ENCODE results near the gene TMEM72.

The TMEM72 gene

GRCh38 chr10:44968500-44969400, 57.6 kb downstream of the TMEM72 start:
- Histone ChIP-seq H3K4me3 (ENCODE audit: low read depth, low read length) (no peak overlapping the region), H2AFZ (no peak overlapping the region), H3K36me3 (ENCODE audit: control insufficient read depth, insufficient read depth, low read length) (no peaks in the 10 kb centered on the region), H3K9ac (no peak overlapping the region), H3K79me2 (peaks cover 33% of the 10 kb centered on the region), H3K4me2 (ENCODE audit: low read length) (no peak overlapping the region), H3K4me1 (peaks cover 14% of the 10 kb centered on the region), H3K27ac (no peak overlapping the region), H3K27me3 (ENCODE audit: control insufficient read depth, insufficient read depth, low read length) (no peaks in the 10 kb centered on the region), H3K9me3 (ENCODE audit: control insufficient read depth, low read length) (no peaks in the 10 kb centered on the region)
- no peak for TF ChIP-seq CTCF (IDR thresholded peaks at IDR 0.05)

DNA sequence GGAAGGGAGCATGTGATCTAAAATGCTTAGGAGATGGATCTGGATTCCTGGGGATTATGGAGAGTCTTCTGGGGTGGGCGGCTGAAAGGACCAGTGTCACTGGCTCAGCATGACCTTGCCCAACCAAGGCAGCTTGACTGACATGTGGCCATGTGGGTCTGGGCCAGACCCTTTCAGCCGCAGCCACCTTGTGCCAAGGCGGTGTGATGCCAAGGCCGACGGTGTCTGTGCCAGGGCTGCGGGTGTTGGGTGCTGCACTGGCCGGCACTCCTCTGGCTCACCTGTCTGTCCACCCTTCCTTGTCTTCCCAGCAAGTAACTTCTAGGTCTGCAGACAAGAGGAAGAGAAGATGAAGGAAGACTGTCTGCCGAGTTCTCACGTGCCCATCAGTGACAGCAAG, 58.7 kb downstream of the TMEM72 start:
- Histone ChIP-seq H3K4me2 (ENCODE audit: low read length) (no peak overlapping the region), H3K79me2 (peaks cover 33% of the 10 kb centered on the region), H3K9me3 (ENCODE audit: control insufficient read depth, low read length) (no peaks in the 10 kb centered on the region), H3K27ac (no peak overlapping the region), H3K4me3 (ENCODE audit: low read depth, low read length) (no peak overlapping the region), H3K36me3 (ENCODE audit: control insufficient read depth, insufficient read depth, low read length) (no peaks in the 10 kb centered on the region), H3K9ac (no peak overlapping the region), H3K4me1 (peaks cover 3% of the 10 kb centered on the region), H3K27me3 (ENCODE audit: control insufficient read depth, insufficient read depth, low read length) (no peaks in the 10 kb centered on the region), H2AFZ (no peak overlapping the region)
- no peak for TF ChIP-seq CTCF (IDR thresholded peaks at IDR 0.05)

- H3K4me2 ChIP-seq (ENCODE audit: low read length): no peak overlapping the region
- H3K27ac ChIP-seq: no peak overlapping the region
- TF ChIP-seq CTCF (IDR thresholded peaks at IDR 0.05): no peak
- H2AFZ ChIP-seq: no peak overlapping the region
- no peaks in the 10 kb centered on the region for H3K36me3 ChIP-seq (ENCODE audit: control insufficient read depth, insufficient read depth, low read length)
- peaks cover 27% of the 10 kb centered on the region for H3K79me2 ChIP-seq
- no peaks in the 10 kb centered on the region for H3K4me1 ChIP-seq
- no peaks in the 10 kb centered on the region for H3K9me3 ChIP-seq (ENCODE audit: control insufficient read depth, low read length)
- no peaks in the 10 kb centered on the region for H3K27me3 ChIP-seq (ENCODE audit: control insufficient read depth, insufficient read depth, low read length)
- H3K4me3 ChIP-seq (ENCODE audit: low read depth, low read length): no peak overlapping the region
- no peak overlapping the region for H3K9ac ChIP-seq
Observed at GRCh38 chr10:44970812-44971395, 59.8 kb downstream of the TMEM72 start.

DNA sequence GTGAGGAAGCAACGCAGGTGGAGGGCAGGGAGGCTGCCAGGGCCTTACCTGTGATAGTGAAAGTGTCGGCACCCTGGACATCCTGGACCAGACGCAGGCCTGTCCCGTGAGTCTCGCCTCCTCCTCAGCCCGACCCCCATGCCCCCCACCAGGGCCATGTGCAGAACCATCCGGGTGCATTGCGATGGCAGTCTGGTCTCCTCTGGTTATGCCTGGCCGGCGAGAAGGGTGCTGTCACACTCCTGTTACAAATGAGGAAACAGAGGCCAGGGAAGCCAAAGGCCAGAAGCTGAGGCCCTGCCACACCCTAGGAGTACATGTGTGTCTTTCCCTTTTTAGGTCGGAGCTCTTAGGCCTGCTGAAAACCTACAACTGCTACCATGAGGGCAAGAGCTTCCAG, 60.3 kb downstream of the TMEM72 start:
- no peaks in the 10 kb centered on the region for H3K36me3 ChIP-seq (ENCODE audit: control insufficient read depth, insufficient read depth, low read length)
- no peak for TF ChIP-seq CTCF (IDR thresholded peaks at IDR 0.05)
- no peaks in the 10 kb centered on the region for H3K4me1 ChIP-seq
- H3K4me2 ChIP-seq (ENCODE audit: low read length): no peak overlapping the region
- H3K79me2 ChIP-seq: peaks cover 22% of the 10 kb centered on the region
- H3K27me3 ChIP-seq (ENCODE audit: control insufficient read depth, insufficient read depth, low read length): no peaks in the 10 kb centered on the region
- no peaks in the 10 kb centered on the region for H3K9me3 ChIP-seq (ENCODE audit: control insufficient read depth, low read length)
- no peak overlapping the region for H2AFZ ChIP-seq
- H3K9ac ChIP-seq: no peak overlapping the region
- H3K4me3 ChIP-seq (ENCODE audit: low read depth, low read length): no peak overlapping the region
- H3K27ac ChIP-seq: no peak overlapping the region
